Activated CD8-positive, alpha-beta memory T cell treated with anti-CD3 and anti-CD28 coated beads for 36 hours (primary cell): ENCODE measurements around the gene PRRC2C. TPM values are rescaled to one million over a fixed set of nuclear protein-coding genes. Genes with fewer than 3 reads are reported as not detected.
"Not testable (repeated sequence)": the region's sequence is repeated elsewhere in the genome, so short reads cannot be mapped to it uniquely, and the experiment has no call there.

Experiments
- CTCF ChIA-PET: fragments of 350-600 bp; sonication (Branson Sonifier 250); formaldehyde crosslinking; loops from one replicate; lab custom pipeline; 2021; ENCODE audit warnings: antibody characterized with exemption; lab: Charles Lee
- POLR2A ChIA-PET: fragments of 350-600 bp; sonication (Branson Sonifier 250); formaldehyde crosslinking; loops from one replicate; lab custom pipeline; 2021; ENCODE audit warnings: antibody characterized with exemption; lab: Charles Lee
- total RNA-seq, 2 experiments: library from RNA; stranded (reverse); gene quantifications; one replicate each; pipeline ENCODE4 v1.2.3, GENCODE V29; 2021

The PRRC2C gene
- total RNA-seq, 2 experiments from 2014 or later: 255 to 257 TPM

DNA sequence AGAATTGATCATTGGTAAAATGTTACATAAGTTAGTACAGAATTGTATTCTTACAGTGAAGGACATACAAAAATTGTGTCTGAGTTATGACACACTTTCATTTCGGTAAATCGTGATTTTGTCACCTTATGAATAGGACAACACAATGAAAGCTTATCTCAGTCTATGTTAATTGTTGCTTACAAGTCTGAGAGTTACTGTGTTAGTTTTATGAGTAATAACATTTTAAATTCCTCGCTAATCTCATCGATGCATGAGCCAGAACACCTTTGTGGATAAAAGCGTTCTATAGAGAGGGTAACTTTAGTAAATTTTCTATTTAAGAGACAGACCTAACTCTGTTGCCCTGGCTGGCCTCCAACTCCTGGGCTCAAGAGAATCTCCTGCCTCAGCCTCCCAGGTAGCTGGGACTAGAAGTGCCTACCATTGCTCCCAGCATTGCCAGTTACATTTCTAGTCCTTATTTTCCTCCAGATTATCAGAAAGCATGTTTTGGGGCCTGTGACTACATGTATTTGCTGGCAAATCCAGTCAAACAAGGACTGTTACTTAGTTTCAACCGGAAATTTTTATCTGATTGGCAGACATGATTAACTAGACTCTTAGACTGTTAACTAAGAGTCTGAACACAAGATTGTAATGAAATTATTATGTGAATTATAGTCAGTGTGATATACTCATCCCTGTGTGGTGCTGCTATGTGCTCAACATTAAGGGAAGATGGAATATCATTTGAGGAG, 3.0 kb downstream of the PRRC2C start:
- CTCF ChIA-PET: no interaction called here
- POLR2A ChIA-PET: no interaction called here

DNA sequence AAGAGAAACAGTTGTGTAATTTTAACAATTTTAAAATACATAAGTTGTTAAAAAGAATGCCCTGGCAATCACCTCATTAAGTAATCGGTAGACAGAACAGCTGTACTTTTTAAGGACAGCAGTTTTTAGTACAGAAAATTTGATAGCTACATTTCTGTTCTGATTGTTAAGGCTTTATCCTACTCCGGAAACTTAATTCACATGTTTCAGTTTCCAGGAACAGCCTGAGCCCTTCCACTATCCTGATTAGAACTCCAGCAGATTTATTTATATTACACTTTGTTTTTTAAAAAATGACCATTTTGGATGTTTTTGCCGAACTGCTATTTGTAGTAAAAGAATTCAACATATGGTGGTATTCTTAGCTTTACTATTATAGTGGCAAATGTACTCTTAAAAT, 8.7 kb downstream of the PRRC2C start:
- CTCF ChIA-PET: interaction anchor here (1.2 kb wide), 1 partner anchor 9 kb away, joined by 5 read pairs; the partner anchor contains the start of gene PRRC2C

DNA sequence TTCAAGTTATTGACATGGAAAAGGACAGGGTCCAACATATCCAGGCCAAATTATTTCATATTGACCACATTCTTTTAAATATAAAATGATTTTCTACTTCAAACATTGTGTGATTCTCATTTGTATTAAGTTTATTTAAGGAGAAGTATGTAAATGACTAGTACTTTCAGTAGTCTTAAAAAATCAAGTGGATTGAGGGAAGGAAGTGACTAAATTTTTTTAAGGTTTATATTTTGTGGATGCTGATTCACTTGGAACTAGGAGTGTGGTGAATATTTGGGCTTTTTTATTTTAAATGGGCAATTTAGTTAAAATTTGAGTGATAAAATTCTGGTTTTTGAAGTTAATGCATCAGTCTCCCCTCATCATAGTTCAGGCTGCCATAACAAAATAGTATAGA, 10.1 kb downstream of the PRRC2C start:
- POLR2A ChIA-PET: interaction anchor here (0.6 to 1.4 kb wide), 2 partner anchors 10 to 154 kb away, joined by 4 read pairs; partner anchors contain the start of gene PRRC2C
- CTCF ChIA-PET: interaction anchor here (0.6 to 1.5 kb wide), 2 partner anchors 11 to 55 kb away, joined by 3 to 4 read pairs; no protein-coding TSS in a partner anchor

More for the DNA sequence above, 8.7 kb downstream of the PRRC2C start:
- POLR2A ChIA-PET: no interaction called here

DNA sequence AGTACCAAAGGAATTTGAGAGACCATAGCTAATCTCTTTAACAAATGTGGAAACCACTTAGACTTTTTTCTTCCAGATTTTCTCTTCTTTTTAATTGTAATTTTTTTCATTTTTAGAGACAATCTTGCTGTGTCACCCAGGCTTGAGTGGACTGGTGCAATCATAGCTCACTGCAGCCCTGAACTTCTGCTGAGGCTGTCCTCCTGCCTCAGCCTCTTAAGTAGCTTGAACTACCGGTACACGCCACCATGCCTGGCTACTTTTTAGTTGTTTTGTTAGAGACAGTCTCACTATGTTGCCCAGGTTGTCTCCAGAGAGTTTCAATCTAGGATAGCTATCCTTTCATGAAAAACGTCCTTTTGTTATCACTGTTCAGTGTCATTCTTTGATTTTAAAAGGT, 15.0 kb downstream of the PRRC2C start:
- ChIA-PET POLR2A (no interaction called here), CTCF (interaction anchor here (1.9 kb wide), 1 partner anchor 15 kb away, joined by 6 read pairs; no protein-coding TSS in a partner anchor)

DNA sequence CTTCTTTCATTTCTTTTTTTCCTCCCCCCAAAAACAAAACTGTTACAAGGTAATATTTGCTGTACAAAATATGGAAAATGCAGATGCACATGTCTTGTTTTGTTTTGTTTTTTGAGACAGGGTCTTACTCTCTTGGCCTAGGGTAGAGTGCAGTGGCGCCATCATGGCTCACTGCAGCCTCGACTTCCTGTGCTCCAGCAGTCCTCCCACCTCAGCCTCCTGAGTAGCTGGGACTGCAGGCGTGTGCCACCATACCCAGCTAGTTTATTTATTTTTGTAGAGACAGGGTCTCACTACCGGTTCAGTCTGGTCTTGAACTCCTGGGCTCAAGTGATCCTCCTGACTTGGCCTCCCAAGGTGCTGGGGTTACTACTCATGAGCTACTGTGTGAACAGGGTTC, 15.5 kb downstream of the PRRC2C start:
- ChIA-PET CTCF (interaction anchor here (1.9 kb wide), 1 partner anchor 14 kb away, joined by 6 read pairs; no protein-coding TSS in a partner anchor), POLR2A (no interaction called here)

DNA sequence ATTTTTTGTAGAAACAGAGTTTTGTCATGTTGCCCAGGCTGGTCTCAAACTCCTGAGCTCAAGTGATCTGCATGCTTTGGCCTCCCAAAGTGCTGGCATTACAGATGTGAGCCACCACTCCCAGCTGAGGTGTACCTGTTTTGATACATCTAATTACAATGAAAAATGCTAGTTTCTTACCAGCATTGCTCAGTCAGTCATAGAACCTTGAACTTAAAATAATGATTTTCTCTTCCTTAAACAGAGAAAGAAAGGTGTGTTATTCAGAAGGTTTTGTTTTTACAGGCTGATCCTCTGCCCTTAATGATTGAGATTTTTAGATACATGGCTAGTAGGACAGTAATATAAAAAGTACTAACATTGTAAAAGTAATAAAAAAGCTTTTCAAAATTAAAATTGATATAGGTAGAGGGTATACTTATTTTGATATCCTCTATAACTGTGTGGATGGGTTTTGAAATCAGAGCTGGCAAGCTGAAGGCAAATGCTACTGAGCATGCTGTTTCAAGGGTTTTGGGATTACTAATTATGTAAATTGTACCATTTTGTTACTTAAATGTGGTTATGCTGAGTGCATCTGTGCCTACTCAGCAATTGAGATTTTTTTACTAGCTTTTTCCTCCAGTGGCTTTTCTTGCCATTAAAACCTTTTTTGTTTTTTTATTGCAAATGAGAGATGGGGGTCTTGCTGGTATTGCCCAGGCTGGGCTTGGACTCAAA, 16.1 kb downstream of the PRRC2C start:
- ChIA-PET CTCF (interaction anchor here (0.9 to 1.9 kb wide), 3 partner anchors 9 to 16 kb away, joined by 3 to 6 read pairs (median 3); partner anchors contain the start of gene PRRC2C), POLR2A (interaction anchor here (0.8 kb wide), 1 partner anchor 17 kb away, joined by 4 read pairs; the partner anchor contains the start of gene PRRC2C)

DNA sequence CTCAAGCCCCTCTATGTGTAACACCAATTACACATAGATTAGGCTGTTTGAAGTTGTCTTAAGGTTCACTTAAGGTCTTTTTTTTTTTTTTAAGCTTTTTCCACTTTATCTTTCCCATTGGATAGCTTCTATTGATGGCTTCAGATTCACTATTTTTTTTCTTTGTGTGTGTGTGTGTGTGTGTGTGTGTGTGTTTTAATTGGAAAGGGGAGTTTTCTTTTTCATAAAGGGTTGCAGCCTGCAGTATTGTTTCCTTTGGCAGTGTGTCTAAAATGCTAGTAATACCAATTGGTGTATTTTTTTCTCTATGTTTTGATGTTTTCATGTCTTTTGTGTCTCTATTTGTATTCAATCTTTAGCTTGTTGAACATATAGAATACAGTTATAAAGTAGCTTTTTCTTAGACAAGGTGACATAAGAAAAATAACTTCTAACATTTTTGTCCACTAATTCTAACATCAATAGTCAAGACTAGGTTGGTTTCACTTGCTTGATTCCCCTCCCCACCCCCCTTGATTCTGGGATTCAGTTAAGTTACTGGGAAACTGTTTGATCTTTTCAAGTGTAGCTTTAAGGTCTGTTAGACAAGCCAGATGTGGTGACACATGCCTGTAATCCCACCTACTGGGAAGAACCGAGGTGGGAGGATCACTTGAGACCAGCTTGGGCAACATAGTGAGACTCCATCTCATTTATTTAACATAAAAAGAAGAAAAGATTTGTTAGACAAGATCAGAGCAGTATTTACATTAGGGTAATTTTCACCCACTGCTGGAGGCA, 21.4 kb downstream of the PRRC2C start:
- CTCF ChIA-PET: interaction anchor here (0.6 to 1.8 kb wide), 2 partner anchors 21 to 23 kb away, joined by 3 to 6 read pairs; partner anchors contain the start of gene PRRC2C
- POLR2A ChIA-PET: no interaction called here

DNA sequence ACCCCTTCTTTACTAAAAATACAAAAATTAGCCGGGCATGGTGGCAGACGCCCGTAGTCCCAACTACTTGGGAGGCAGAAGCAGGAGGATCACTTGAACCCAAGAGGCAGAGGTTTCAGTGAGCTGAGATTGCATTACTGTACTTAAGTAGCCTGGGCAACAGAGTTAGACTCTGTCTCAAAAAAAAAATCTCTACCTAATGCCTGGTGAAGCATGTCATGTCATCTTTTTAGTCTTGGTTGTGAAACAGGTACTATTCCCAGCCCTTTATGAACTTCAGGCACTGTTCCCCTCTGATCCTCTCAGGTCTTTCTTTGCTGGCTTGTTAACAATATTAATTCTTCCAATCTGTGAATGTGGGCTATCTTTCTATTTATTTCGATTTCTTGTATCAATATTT, 22.1 kb downstream of the PRRC2C start:
- CTCF ChIA-PET: interaction anchor here (0.6 to 1.8 kb wide), 2 partner anchors 22 to 24 kb away, joined by 3 to 6 read pairs; partner anchors contain the start of gene PRRC2C
- POLR2A ChIA-PET: no interaction called here

DNA sequence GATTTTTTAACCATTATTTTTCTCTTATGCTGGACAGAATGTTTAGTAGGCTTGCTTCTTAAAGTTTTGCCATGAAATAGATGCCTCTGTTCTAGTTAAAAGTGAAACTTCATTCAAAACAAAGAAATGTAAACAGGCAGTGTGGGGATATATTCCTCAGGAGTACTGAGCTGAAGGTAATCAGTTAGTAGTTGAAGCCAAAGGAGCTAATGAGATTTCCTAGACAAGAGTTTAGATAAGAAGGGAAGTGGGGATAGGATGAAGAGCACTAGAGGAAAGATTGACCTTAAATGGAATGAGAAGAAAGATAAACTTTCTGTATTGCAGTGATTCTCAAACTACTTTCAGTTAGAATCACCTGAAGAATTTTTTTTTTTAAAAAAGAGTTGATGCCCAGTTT, 23.9 kb downstream of the PRRC2C start:
- POLR2A ChIA-PET: no interaction called here
- CTCF ChIA-PET: no interaction called here

DNA sequence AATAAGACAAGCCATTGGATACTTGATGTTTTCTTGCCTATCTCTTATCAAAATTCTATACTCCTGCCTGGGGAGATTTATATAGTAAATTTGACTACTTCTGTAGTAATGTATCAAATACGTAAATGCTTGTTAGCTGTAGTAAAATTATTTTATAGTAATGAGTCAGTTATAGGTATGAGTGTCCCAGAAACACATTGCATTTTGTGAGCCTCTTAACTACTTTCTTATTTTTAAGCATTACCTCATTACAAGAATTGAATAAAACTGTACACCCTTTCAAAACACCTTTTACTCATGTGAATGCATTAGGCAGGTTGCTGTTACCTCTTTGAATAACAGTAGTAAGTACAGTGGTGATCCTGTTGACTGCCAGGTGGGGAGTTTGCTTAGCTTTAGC, 28.4 kb downstream of the PRRC2C start:
- POLR2A ChIA-PET: no interaction called here
- CTCF ChIA-PET: no interaction called here

DNA sequence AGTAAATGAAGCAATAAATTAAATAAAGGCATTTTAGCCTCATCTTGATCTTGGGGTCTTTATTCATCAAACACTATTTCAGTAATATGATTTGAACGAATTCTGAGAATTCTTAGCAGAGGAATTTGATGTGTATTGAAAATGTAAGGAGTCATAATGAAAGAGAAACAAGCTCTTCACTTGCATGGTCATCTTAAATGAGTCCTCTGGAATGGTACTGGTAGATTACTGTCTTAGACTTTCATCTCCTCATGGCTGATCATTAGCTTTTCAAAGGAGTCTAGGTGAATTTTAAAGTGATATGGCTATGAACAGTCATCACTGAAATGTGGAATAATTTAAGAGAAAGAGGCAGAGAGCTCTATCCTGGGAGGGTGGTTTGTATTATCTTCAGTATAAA, 30.0 kb downstream of the PRRC2C start:
- ChIA-PET CTCF (interaction anchor here (0.8 to 1.7 kb wide), 2 partner anchors 14 to 30 kb away, joined by 3 to 6 read pairs; partner anchors contain the start of gene PRRC2C), POLR2A (interaction anchor here (1.1 kb wide), 1 partner anchor 30 kb away, joined by 3 read pairs; the partner anchor contains the start of gene PRRC2C)

DNA sequence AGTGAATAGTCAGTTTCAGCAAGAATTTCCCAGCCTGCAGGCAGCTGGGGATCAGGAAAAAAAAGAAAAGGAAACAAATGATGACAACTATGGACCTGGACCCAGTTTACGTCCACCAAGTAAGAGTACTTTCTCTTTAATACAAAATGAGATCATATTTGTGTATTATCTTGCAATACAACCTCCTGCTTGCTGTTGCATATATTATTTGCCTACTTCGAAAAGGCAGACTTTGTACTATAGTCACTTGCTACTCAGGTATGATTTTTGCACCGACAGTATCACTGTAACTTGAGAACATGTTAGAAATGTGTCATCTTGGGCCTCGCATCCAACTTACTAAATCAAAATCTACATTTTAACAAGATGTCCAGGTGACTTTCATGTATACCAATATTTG, 30.4 kb downstream of the PRRC2C start:
- ChIA-PET CTCF (interaction anchor here (1.7 kb wide), 1 partner anchor 14 kb away, joined by 6 read pairs; no protein-coding TSS in a partner anchor), POLR2A (interaction anchor here (1.1 kb wide), 1 partner anchor 30 kb away, joined by 3 read pairs; the partner anchor contains the start of gene PRRC2C)

DNA sequence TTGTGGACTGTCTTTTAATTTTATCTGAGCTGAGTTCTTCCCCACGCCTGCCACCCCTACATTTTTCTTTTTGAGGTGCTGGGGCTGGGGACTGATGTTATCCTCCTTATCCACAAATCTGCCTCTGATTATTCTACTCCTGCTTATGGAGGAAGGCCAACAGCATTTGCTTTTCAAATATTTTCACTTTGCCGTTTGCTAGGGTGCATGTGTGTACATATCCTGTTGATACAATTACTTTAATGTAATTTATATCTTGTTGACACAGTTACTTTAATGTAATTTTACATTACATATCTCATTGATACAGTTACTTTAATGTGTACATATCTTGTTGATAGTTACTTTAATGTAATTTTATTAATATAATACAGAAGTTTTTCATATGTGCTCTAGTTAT, 36.2 kb downstream of the PRRC2C start:
- ChIA-PET POLR2A (no interaction called here), CTCF (no interaction called here)

DNA sequence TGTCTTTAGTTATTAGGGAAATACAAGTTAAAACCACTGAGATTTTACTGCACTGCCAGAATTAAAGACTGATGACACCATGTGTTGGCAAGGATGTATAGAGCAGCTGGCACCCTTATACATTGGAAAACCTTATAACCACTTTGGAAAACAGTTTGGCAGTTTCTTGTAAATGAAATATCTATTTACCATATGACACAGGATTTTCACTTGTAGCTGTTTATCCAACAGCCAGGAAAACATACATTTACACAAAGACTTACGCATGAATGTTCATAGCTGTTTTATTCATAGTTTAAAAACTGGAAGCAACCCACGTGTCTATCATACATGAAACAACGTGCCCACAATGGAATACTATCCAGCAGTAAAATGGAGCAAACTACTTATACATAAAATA, 45.3 kb downstream of the PRRC2C start:
- POLR2A ChIA-PET: interaction anchor here (0.6 kb wide), 1 partner anchor 16 kb away, joined by 3 read pairs; no protein-coding TSS in a partner anchor
- CTCF ChIA-PET: interaction anchor here (0.6 kb wide), 1 partner anchor 220 kb away, joined by 3 read pairs; no protein-coding TSS in a partner anchor

DNA sequence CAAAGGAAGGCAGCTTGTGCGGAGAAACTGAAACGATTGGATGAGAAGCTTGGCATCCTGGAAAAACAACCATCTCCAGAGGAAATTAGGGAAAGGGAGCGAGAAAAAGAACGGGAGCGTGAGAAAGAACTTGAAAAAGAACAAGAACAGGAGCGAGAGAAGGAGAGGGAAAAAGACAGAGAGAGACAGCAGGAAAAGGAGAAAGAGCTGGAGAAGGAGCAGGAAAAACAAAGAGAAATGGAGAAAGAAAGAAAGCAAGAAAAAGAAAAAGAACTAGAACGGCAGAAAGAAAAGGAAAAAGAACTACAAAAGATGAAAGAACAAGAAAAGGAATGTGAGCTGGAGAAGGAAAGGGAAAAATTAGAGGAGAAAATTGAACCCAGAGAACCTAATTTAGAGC, 47.2 kb downstream of the PRRC2C start:
- CTCF ChIA-PET: no interaction called here
- POLR2A ChIA-PET: no interaction called here

DNA sequence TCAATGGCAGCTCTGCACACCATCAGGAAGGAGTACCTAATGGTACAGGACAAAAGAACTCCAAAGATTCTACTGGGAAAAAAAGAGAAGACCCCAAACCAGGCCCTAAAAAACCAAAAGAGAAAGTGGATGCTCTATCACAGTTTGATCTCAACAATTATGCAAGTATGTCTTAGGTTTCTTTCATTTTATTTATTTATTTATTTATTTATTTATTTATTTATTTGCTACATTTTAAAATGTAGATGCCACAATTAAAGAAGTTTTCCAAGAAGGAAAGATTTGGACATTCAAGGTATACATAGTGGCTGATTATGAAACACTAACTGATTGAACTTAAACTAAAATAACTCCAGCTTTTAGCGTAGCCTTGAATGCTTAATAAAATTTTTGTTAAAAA, 60.2 kb downstream of the PRRC2C start:
- ChIA-PET POLR2A (no interaction called here), CTCF (no interaction called here)

DNA sequence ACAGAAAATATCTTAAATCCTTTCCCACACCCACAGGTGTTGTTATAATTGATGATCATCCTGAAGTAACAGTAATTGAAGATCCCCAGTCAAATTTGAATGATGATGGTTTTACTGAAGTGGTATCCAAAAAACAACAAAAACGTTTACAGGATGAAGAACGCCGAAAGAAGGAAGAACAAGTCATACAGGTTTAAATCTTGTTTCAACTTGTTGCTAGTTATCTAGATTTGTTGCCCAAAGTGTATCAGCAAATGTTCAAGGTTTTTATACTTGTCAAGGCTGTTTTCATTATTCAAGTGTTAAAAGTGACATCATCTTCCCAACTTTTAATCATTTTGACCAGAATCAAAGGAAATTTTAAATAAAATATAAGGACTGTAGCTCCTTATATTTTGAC, 64.7 kb downstream of the PRRC2C start:
- CTCF ChIA-PET: interaction anchor here (0.6 kb wide), 1 partner anchor 54 kb away, joined by 4 read pairs; no protein-coding TSS in a partner anchor

DNA sequence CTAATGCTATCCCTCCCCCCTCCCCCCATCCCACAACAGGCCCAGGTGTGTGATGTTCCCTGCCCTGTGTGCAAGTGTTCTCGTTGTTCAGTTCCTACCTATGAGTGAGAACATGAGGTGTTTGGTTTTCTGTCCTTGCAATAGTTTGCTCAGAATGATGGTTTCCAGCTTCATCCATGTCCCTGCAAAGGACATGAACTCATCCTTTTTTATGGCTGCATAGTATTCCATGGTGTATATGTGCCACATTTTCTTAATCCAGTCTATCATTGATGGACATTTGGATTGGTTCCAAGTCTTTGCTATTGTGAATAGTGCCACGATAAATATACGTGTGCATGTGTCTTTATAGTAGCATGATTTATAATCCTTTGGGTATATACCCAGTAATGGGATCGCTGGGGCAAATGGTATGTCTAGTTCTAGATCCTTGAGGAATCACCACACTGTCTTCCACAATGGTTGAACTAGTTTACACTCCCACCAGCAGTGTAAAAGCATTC, 65.3 kb downstream of the PRRC2C start:
- POLR2A ChIA-PET, CTCF ChIA-PET: not testable (repeated sequence)

More for the DNA sequence above, 64.7 kb downstream of the PRRC2C start:
- POLR2A ChIA-PET: no interaction called here
